ENCODE data around the gene REEP5.
A peak's percentile ranks its signal among the peaks of the same experiment; 100 is the strongest.
"Not testable (repeated sequence)": the region's sequence is repeated elsewhere in the genome, so short reads cannot be mapped to it uniquely, and the experiment has no call there.

Gene REEP5

GRCh38 chr5:112960863-112961504, 39.0 kb upstream of the REEP5 start:
- DNase-seq (ENCODE audit: low read depth in 2 of 2), result no peak
- TF ChIP-seq CTCF (IDR thresholded peaks at IDR 0.05; ENCODE audit: low read depth, low read length), result no peak
- no peak overlapping the region for H3K4me3 ChIP-seq (replicated peaks in 1 of 2; ENCODE audit: low read depth in 2 of 2, low read length in 2 of 2)

- H3K4me3 ChIP-seq (replicated peaks in 1 of 2; ENCODE audit: low read depth in 2 of 2, low read length in 2 of 2), result no peak overlapping the region
- TF ChIP-seq CTCF (IDR thresholded peaks at IDR 0.05; ENCODE audit: low read depth, low read length), result no peak
- no peak for DNase-seq (ENCODE audit: low read depth in 2 of 2)
These were observed 38.3 kb upstream of the REEP5 start for GRCh38 chr5:112960315-112960714.

- H3K4me3 ChIP-seq (replicated peaks in 1 of 2; ENCODE audit: low read depth in 2 of 2, low read length in 2 of 2), result not testable (repeated sequence)
- peak; percentile 55 to 91 for DNase-seq (ENCODE audit: low read depth in 2 of 2)
These were observed 37.8 kb upstream of the REEP5 start for GRCh38 chr5:112959872-112960271.

GRCh38 chr5:112958093-112959088, 36.4 kb upstream of the REEP5 start:
- TF ChIP-seq CTCF (IDR thresholded peaks at IDR 0.05; ENCODE audit: low read depth, low read length), result no peak
- peak; percentile 93 to 97 for DNase-seq (ENCODE audit: low read depth in 2 of 2)
- no peak overlapping the region for H3K4me3 ChIP-seq (replicated peaks in 1 of 2; ENCODE audit: low read depth in 2 of 2, low read length in 2 of 2)

- no peak overlapping the region for H3K4me3 ChIP-seq (replicated peaks in 1 of 2; ENCODE audit: low read depth in 2 of 2, low read length in 2 of 2)
- DNase-seq (ENCODE audit: low read depth in 2 of 2), result no peak
- TF ChIP-seq CTCF (IDR thresholded peaks at IDR 0.05; ENCODE audit: low read depth, low read length), result no peak
These were observed 35.2 kb upstream of the REEP5 start for GRCh38 chr5:112957036-112957808.

GRCh38 chr5:112956606-112957005, 34.6 kb upstream of the REEP5 start:
- no peak for TF ChIP-seq CTCF (IDR thresholded peaks at IDR 0.05; ENCODE audit: low read depth, low read length)
- H3K4me3 ChIP-seq (replicated peaks in 1 of 2; ENCODE audit: low read depth in 2 of 2, low read length in 2 of 2), result no peak overlapping the region
- peak in 1 of 2 donors; percentile 63 for DNase-seq (ENCODE audit: low read depth in 2 of 2)

Data from cardiac fibroblast (primary cell).